CD14-positive monocyte (primary cell): ENCODE results near the gene TNIP3. TPM values are rescaled to one million over a fixed set of nuclear protein-coding genes. Genes with fewer than 3 reads are reported as not detected.

Experiments used
- DNase-seq, 3 donors: peaks; one replicate each; pipeline ENCODE4 v3.0.0-alpha.2; 2011 to 2022
- H2AFZ ChIP-seq: 2 replicates; pipeline ENCODE4 v1.6.0; 2012; ENCODE audit warnings: mild to moderate bottlenecking, low read depth, low read length, inconsistent platforms; ENCODE audit not compliant: insufficient read depth, poor library complexity, severe bottlenecking
- H3K27ac ChIP-seq, 2 donors: 1 replicate in 1 of 2; 2 replicates in 1 of 2; pipeline ENCODE4 v1.5.1; 2012 to 2013; ENCODE audit warnings: low read length in 2 of 2, control low read depth in 1 of 2, inconsistent platforms in 1 of 2, low read depth in 1 of 2, mild to moderate bottlenecking in 1 of 2
- H3K27me3 ChIP-seq, 2 donors: one replicate each; pipeline versions ENCODE4 v1.6.0 to v1.6.1; 2011 to 2013; ENCODE audit warnings: low read length in 2 of 2; ENCODE audit not compliant: control insufficient read depth in 2 of 2, insufficient read depth in 2 of 2
- H3K36me3 ChIP-seq, 2 donors: replicated peaks in 1 of 2; 1 replicate in 1 of 2; 2 replicates in 1 of 2; pipeline versions ENCODE4 v1.5.1 to v1.6.1; 2012 to 2013; ENCODE audit warnings: low read length in 2 of 2, control low read depth in 1 of 2, inconsistent platforms in 1 of 2, mild to moderate bottlenecking in 1 of 2; ENCODE audit not compliant: insufficient read depth in 2 of 2, control insufficient read depth in 1 of 2
- H3K4me1 ChIP-seq, 2 donors: 1 replicate in 1 of 2; 2 replicates in 1 of 2; pipeline versions ENCODE4 v1.5.1 to v1.6.1; 2012 to 2013; ENCODE audit warnings: low read length in 2 of 2, control low read depth in 1 of 2, inconsistent platforms in 1 of 2, mild to moderate bottlenecking in 1 of 2, moderate library complexity in 1 of 2; ENCODE audit not compliant: insufficient read depth in 2 of 2, control insufficient read depth in 1 of 2
- H3K4me2 ChIP-seq: replicated peaks from 2 replicates; pipeline ENCODE3; 2012; ENCODE audit warnings: low read length, moderate library complexity, mild to moderate bottlenecking; ENCODE audit not compliant: poor library complexity, severe bottlenecking; ENCODE audit errors: extremely low read depth
- H3K4me3 ChIP-seq, 3 experiments: fragments of 200-600 bp in 1 of 3; sonication (generic) in 1 of 3; replicated peaks in 1 of 3; 1 replicate in 2 of 3; 2 replicates in 1 of 3; pipeline ENCODE4 v1.5.1; 2011 to 2013; ENCODE audit warnings: low read length in 3 of 3, mild to moderate bottlenecking in 3 of 3, control low read depth in 2 of 3, low read depth in 2 of 3, inconsistent platforms in 1 of 3, moderate library complexity in 1 of 3
- H3K79me2 ChIP-seq: 2 replicates; pipeline ENCODE4 v1.6.0; 2012; ENCODE audit warnings: mild to moderate bottlenecking, control low read depth, inconsistent platforms, low read length, moderate library complexity; ENCODE audit not compliant: insufficient read depth
- H3K9ac ChIP-seq: 2 replicates; pipeline ENCODE4 v1.6.0; 2017; ENCODE audit warnings: low read length, mild to moderate bottlenecking; ENCODE audit not compliant: insufficient read depth, poor library complexity, severe bottlenecking
- H3K9me3 ChIP-seq, 2 donors: replicated peaks in 1 of 2; 1 replicate in 1 of 2; 2 replicates in 1 of 2; pipeline versions ENCODE4 v1.5.1 to v1.6.1; 2012 to 2013; ENCODE audit warnings: low read length in 2 of 2, control low read depth in 1 of 2; ENCODE audit not compliant: control insufficient read depth in 1 of 2, insufficient read depth in 1 of 2
- H4K20me1 ChIP-seq: 2 replicates; pipeline ENCODE4 v1.6.0; 2012; ENCODE audit warnings: mild to moderate bottlenecking, low read length, control low read depth, moderate library complexity; ENCODE audit not compliant: insufficient read depth
- H3K27ac Mint-ChIP-seq, 7 donors: one replicate each; pipeline ENCODE4 v1.8.0; 2020; ENCODE audit warnings: mild to moderate bottlenecking in 7 of 7, mixed read lengths in 7 of 7, moderate library complexity in 6 of 7, inconsistent platforms in 2 of 7
- H3K27me3 Mint-ChIP-seq, 3 donors: one replicate each; pipeline ENCODE4 v1.8.0; 2021 to 2022; ENCODE audit warnings: low read depth in 3 of 3, mild to moderate bottlenecking in 3 of 3, mixed read lengths in 3 of 3, moderate library complexity in 3 of 3, inconsistent platforms in 1 of 3
- H3K36me3 Mint-ChIP-seq, 2 donors: one replicate each; pipeline ENCODE4 v1.8.0; 2020; ENCODE audit warnings: mixed read lengths in 2 of 2, inconsistent platforms in 1 of 2, mild to moderate bottlenecking in 1 of 2
- H3K4me1 Mint-ChIP-seq: one replicate; pipeline ENCODE4 v1.8.0; 2020; ENCODE audit warnings: mild to moderate bottlenecking, mixed read lengths
- H3K4me3 Mint-ChIP-seq, 2 donors: one replicate each; pipeline ENCODE4 v1.8.0; 2020; ENCODE audit warnings: mild to moderate bottlenecking in 2 of 2, mixed read lengths in 2 of 2, moderate library complexity in 1 of 2
- H3K9me3 Mint-ChIP-seq, 7 donors: one replicate each; pipeline ENCODE4 v1.8.0; 2020 to 2022; ENCODE audit warnings: mixed read lengths in 7 of 7, mild to moderate bottlenecking in 6 of 7, moderate library complexity in 6 of 7, inconsistent platforms in 2 of 7
- CTCF ChIP-seq: fragments of 200-600 bp; IDR thresholded peaks from one replicate; pipeline ENCODE4 v1.8.0; 2022; ENCODE audit warnings: antibody characterized with exemption, mild to moderate bottlenecking
- WGBS: methylation state at CpG from one replicate; pipeline ENCODE4 v1.1.5; 2013; ENCODE audit warnings: missing lambda C conversion rate; ENCODE audit not compliant: insufficient coverage; 5-methylcytosine and 5-hydroxymethylcytosine counted together
- intact Hi-C, 2 donors: fragments of 100-400 bp; cut with micrococcal nuclease; formaldehyde crosslinking; loops; one replicate each; pipeline versions ENCODE4 v1.15.0 to v1.15.1; 2023
- polyA plus RNA-seq, 3 donors: library from polyadenylated mRNA; depleted of rRNA in 1 of 3; unstranded in 2 of 3; stranded (reverse) in 1 of 3; fragments of 300-500 nt in 2 of 3; fragments of >200 nt in 1 of 3; fragmentation: Illumina TruSeq in 2 of 3; gene quantifications; 1 replicate in 2 of 3; 2 replicates in 1 of 3; pipeline ENCODE4 v1.2.3, GENCODE V29; 2012 to 2021

The TNIP3 gene
- polyA plus RNA-seq, 3 donors: 0.20 TPM; not detected in 2

GRCh38 chr4:121100093-121100775 is 63.9 kb downstream of the TNIP3 start:
- intact Hi-C loops: no loop called here
- no peak overlapping the region for H3K9ac ChIP-seq
- no peaks in the 10 kb centered on the region for H3K79me2 ChIP-seq
- DNase-seq: no peak
- no CpG with 5 or more reads among the region's 2 CpGs for WGBS
- TF ChIP-seq CTCF: no peak
- H3K36me3 ChIP-seq: no peaks in the 10 kb centered on the region
- H2AFZ ChIP-seq: no peak overlapping the region
- Mint-ChIP-seq H3K9me3 (no peaks in the 10 kb centered on the region), H3K4me1 (no peaks in the 10 kb centered on the region), H3K27ac (no peak overlapping the region), H3K36me3 (no peaks in the 10 kb centered on the region), H3K4me3 (no peak overlapping the region), H3K27me3 (peaks cover 8 to 34% (median 9%) of the 10 kb centered on the region in 3 donors)
- H3K27me3 ChIP-seq: peaks cover 2 to 8% of the 10 kb centered on the region in 2 donors
- H3K4me1 ChIP-seq: no peaks in the 10 kb centered on the region
- H3K4me2 ChIP-seq: no peak overlapping the region
- no peak overlapping the region for H3K27ac ChIP-seq
- no peak overlapping the region for H3K4me3 ChIP-seq
- no peaks in the 10 kb centered on the region for H3K9me3 ChIP-seq
- H4K20me1 ChIP-seq: no peaks in the 10 kb centered on the region

- H3K9me3 Mint-ChIP-seq: no peaks in the 10 kb centered on the region
- no peaks in the 10 kb centered on the region for H3K9me3 ChIP-seq
- H2AFZ ChIP-seq: no peak overlapping the region
- H3K79me2 ChIP-seq: no peaks in the 10 kb centered on the region
- H3K4me2 ChIP-seq: no peak overlapping the region
- peaks cover 2 to 5% of the 10 kb centered on the region in 2 donors for H3K27me3 ChIP-seq
- peaks cover 13% of the 10 kb centered on the region in 2 donors for H3K4me1 ChIP-seq
- intact Hi-C loops: loop anchor here in 1 of 2 donors (10.0 kb wide), 1 partner anchor 943 kb away; no protein-coding TSS in a partner anchor
- no peak for DNase-seq
- no peaks in the 10 kb centered on the region for H3K4me1 Mint-ChIP-seq
- H3K27ac ChIP-seq: no peak overlapping the region
- no peaks in the 10 kb centered on the region for H3K36me3 ChIP-seq
- no CpG with 5 or more reads among the region's 2 CpGs for WGBS
- TF ChIP-seq CTCF: no peak
- no peaks in the 10 kb centered on the region for H3K36me3 Mint-ChIP-seq
- H3K4me3 ChIP-seq: no peak overlapping the region
- peaks cover 5 to 21% (median 5%) of the 10 kb centered on the region in 3 donors for H3K27me3 Mint-ChIP-seq
- no peak overlapping the region for H3K9ac ChIP-seq
- H3K27ac Mint-ChIP-seq: no peak overlapping the region
- H4K20me1 ChIP-seq: no peaks in the 10 kb centered on the region
- no peak overlapping the region for H3K4me3 Mint-ChIP-seq
Measured at GRCh38 chr4:121098266-121098665, 65.9 kb downstream of the TNIP3 start.
